ENCODE results near the gene CLDN5. TPM values are rescaled to one million over a fixed set of nuclear protein-coding genes. Genes with fewer than 3 reads are reported as not detected.

The CLDN5 gene
- total and polyA plus RNA-seq, 8 donors, result 13.1 to 67.7 (median 45.2) TPM

- intact Hi-C loops (cut with DNase I; ENCODE audit: low total_unique reads), result loop anchor here (5.0 kb wide), 1 partner anchor 136 kb away; no protein-coding TSS in a partner anchor
- Histone ChIP-seq H3K27me3 (no peaks in the 10 kb centered on the region), H3K4me1 (no peaks in the 10 kb centered on the region), H3K36me3 (no peaks in the 10 kb centered on the region), H3K9me3 (no peaks in the 10 kb centered on the region), H3K4me3 (no peak overlapping the region), H3K27ac (no peak overlapping the region)
- no peak for DNase-seq
- WGBS, 5 donors, result 90 to 99% (median 94%) methylated on average over 3 of the region's 3 CpGs
- TF ChIP-seq POLR2A (IDR thresholded peaks at IDR 0.05) (no peak), POLR2AphosphoS5 (IDR thresholded peaks at IDR 0.05) (no peak), CTCF (IDR thresholded peaks at IDR 0.05) (no peak), EP300 (IDR thresholded peaks at IDR 0.05) (no peak)
These were observed 27.9 kb downstream of the CLDN5 start for GRCh38 chr22:19496324-19496630.

- no peaks in the 10 kb centered on the region for H3K36me3 ChIP-seq
- peak in 1 of 2 donors; percentile 43 for DNase-seq
- no peaks in the 10 kb centered on the region for H3K27me3 ChIP-seq
- intact Hi-C loops (cut with DNase I; ENCODE audit: low total_unique reads), result loop anchor here (5.0 kb wide), 1 partner anchor 137 kb away; no protein-coding TSS in a partner anchor
- H3K4me1 ChIP-seq, result no peaks in the 10 kb centered on the region
- H3K27ac ChIP-seq, result no peak overlapping the region
- 64 to 73% (median 68%) methylated on average over 5 of the region's 5 CpGs for WGBS, 5 donors
- TF ChIP-seq POLR2A (IDR thresholded peaks at IDR 0.05) (no peak), CTCF (IDR thresholded peaks at IDR 0.05) (peak in 2 of 7 experiments; percentile 14 to 33), POLR2AphosphoS5 (IDR thresholded peaks at IDR 0.05) (no peak), EP300 (IDR thresholded peaks at IDR 0.05) (no peak)
- H3K4me3 ChIP-seq, result no peak overlapping the region
- H3K9me3 ChIP-seq, result no peaks in the 10 kb centered on the region
These were observed 28.5 kb downstream of the CLDN5 start for GRCh38 chr22:19495562-19496323.

GRCh38 chr22:19494676-19495173 is 29.5 kb downstream of the CLDN5 start:
- no peak overlapping the region for H3K27ac ChIP-seq
- no peaks in the 10 kb centered on the region for H3K9me3 ChIP-seq
- H3K4me1 ChIP-seq, result no peaks in the 10 kb centered on the region
- 93 to 96% (median 94%) methylated on average over 6 of the region's 6 CpGs for WGBS, 5 donors
- intact Hi-C loops (cut with DNase I; ENCODE audit: low total_unique reads), result loop anchor here (5.0 kb wide), 1 partner anchor 138 kb away; no protein-coding TSS in a partner anchor
- no peak overlapping the region for H3K4me3 ChIP-seq
- TF ChIP-seq EP300 (IDR thresholded peaks at IDR 0.05), result no peak
- TF ChIP-seq CTCF (IDR thresholded peaks at IDR 0.05), result no peak
- TF ChIP-seq POLR2AphosphoS5 (IDR thresholded peaks at IDR 0.05), result no peak
- no peak for TF ChIP-seq POLR2A (IDR thresholded peaks at IDR 0.05)
- H3K36me3 ChIP-seq, result no peaks in the 10 kb centered on the region
- no peaks in the 10 kb centered on the region for H3K27me3 ChIP-seq
- DNase-seq, result no peak

GRCh38 chr22:19494001-19494560 is 30.1 kb downstream of the CLDN5 start:
- Histone ChIP-seq H3K4me3 (no peak overlapping the region), H3K36me3 (no peaks in the 10 kb centered on the region), H3K4me1 (no peaks in the 10 kb centered on the region), H3K9me3 (no peaks in the 10 kb centered on the region), H3K27ac (no peak overlapping the region), H3K27me3 (no peaks in the 10 kb centered on the region)
- intact Hi-C loops (cut with DNase I; ENCODE audit: low total_unique reads), result no loop called here
- 96 to 99% (median 99%) methylated on average over 8 of the region's 8 CpGs for WGBS, 5 donors
- TF ChIP-seq POLR2AphosphoS5 (IDR thresholded peaks at IDR 0.05) (no peak), EP300 (IDR thresholded peaks at IDR 0.05) (no peak), POLR2A (IDR thresholded peaks at IDR 0.05) (no peak), CTCF (IDR thresholded peaks at IDR 0.05) (no peak)
- DNase-seq, result no peak

Data from stomach (tissue), 9 donors.